Neural cell (in vitro differentiated cells): ENCODE results near the gene MTHFD1L. TPM values are rescaled to one million over a fixed set of nuclear protein-coding genes. Genes with fewer than 3 reads are reported as not detected.

Source experiments
- H2AFZ ChIP-seq: fragments of 200-600, 300-800 bp; sonication (generic), shearing (Covaris generic); 2 replicates; pipeline ENCODE4 v1.6.0; 2014; ENCODE audit warnings: low read depth, mild to moderate bottlenecking, antibody characterized with exemption, low read length, moderate library complexity
- H3F3A ChIP-seq: fragments of 200-600 bp; shearing (Covaris generic); 2 replicates; pipeline ENCODE4 v1.6.1; 2016; ENCODE audit warnings: mild to moderate bottlenecking, moderate library complexity, mixed read lengths, antibody characterized with exemption, low read length; ENCODE audit not compliant: insufficient read depth, poor library complexity, severe bottlenecking
- H3K27ac ChIP-seq: fragments of 200-600, 300-800 bp; sonication (generic), shearing (Covaris generic); 2 replicates; pipeline ENCODE4 v1.5.1; 2014; ENCODE audit warnings: mild to moderate bottlenecking, low read length, moderate library complexity
- H3K27me3 ChIP-seq: fragments of 300-800, 200-600 bp; sonication (generic), shearing (Covaris generic); 2 replicates; pipeline ENCODE4 v1.6.0; 2014; ENCODE audit warnings: mild to moderate bottlenecking, low read depth, low read length, moderate library complexity; ENCODE audit not compliant: insufficient read depth
- H3K36me3 ChIP-seq: fragments of 300-800, 200-600 bp; sonication (generic), shearing (Covaris generic); 2 replicates; pipeline ENCODE4 v1.5.1; 2014; ENCODE audit warnings: mild to moderate bottlenecking, antibody characterized with exemption, low read length, moderate library complexity; ENCODE audit not compliant: insufficient read depth
- H3K4me2 ChIP-seq: fragments of 300-800, 200-600 bp; sonication (generic), shearing (Covaris generic); 2 replicates; pipeline ENCODE4 v1.6.0; 2014; ENCODE audit warnings: mild to moderate bottlenecking, low read length
- H3K4me3 ChIP-seq: fragments of 300-800, 200-600 bp; sonication (generic), shearing (Covaris generic); 2 replicates; pipeline ENCODE4 v1.5.1; 2014; ENCODE audit warnings: mild to moderate bottlenecking, low read length, moderate library complexity
- H3K79me2 ChIP-seq: fragments of 200-600 bp; shearing (Covaris generic); replicated peaks from 2 replicates; pipeline ENCODE4 v1.6.0; 2014; ENCODE audit warnings: mild to moderate bottlenecking, low read length, moderate library complexity; ENCODE audit not compliant: insufficient read depth
- H3K9ac ChIP-seq: fragments of 300-800, 200-600 bp; sonication (generic), shearing (Covaris generic); 2 replicates; pipeline ENCODE4 v1.6.1; 2016; ENCODE audit warnings: mild to moderate bottlenecking, low read length, mixed read lengths
- H3K9me2 ChIP-seq: fragments of 200-600 bp; shearing (Covaris generic); 2 replicates; pipeline ENCODE4 v1.6.1; 2016; ENCODE audit warnings: mild to moderate bottlenecking, low read length, mixed read lengths; ENCODE audit not compliant: insufficient read depth
- H3K9me3 ChIP-seq: fragments of 200-600, 300-800 bp; sonication (generic), shearing (Covaris generic); 2 replicates; pipeline ENCODE4 v1.6.1; 2016; ENCODE audit warnings: mild to moderate bottlenecking, mixed run types, low read length, moderate library complexity, mixed read lengths
- H4K20me1 ChIP-seq: fragments of 200-600 bp; shearing (Covaris generic); 2 replicates; pipeline ENCODE4 v1.6.1; 2016; ENCODE audit warnings: mild to moderate bottlenecking, mixed run types; ENCODE audit not compliant: insufficient read depth
- EP300 ChIP-seq: fragments of 450-650 bp; conservative IDR thresholded peaks from 2 replicates; pipeline ENCODE4 v1.6.1; 2014; ENCODE audit warnings: antibody characterized with exemption, mild to moderate bottlenecking, moderate library complexity; ENCODE audit not compliant: poor library complexity, severe bottlenecking
- EZH2 ChIP-seq: fragments of 200-600, 300-800 bp; shearing (Covaris generic), sonication (generic); IDR thresholded peaks from 2 replicates; pipeline ENCODE4 v1.6.1; 2014; ENCODE audit warnings: antibody characterized with exemption, low read length, borderline replicate concordance, mild to moderate bottlenecking; ENCODE audit not compliant: insufficient read depth, poor library complexity, severe bottlenecking
- MXI1 ChIP-seq: fragments of 450-650 bp; conservative IDR thresholded peaks from 2 replicates; pipeline ENCODE4 v1.6.1; 2014; ENCODE audit warnings: antibody characterized with exemption, mild to moderate bottlenecking; ENCODE audit not compliant: poor library complexity, severe bottlenecking
- POLR2AphosphoS5 ChIP-seq: IDR thresholded peaks from 2 replicates; pipeline ENCODE4 v1.6.1; 2012
- RAD21 ChIP-seq: fragments of 450-650 bp; conservative IDR thresholded peaks from 2 replicates; pipeline ENCODE4 v1.6.1; 2014; ENCODE audit warnings: antibody characterized with exemption, mild to moderate bottlenecking, moderate library complexity
- REST ChIP-seq: IDR thresholded peaks from 2 replicates; pipeline ENCODE4 v1.6.1; 2012; ENCODE audit warnings: borderline replicate concordance
- SMC3 ChIP-seq: fragments of 450-650 bp; conservative IDR thresholded peaks from 2 replicates; pipeline ENCODE4 v1.6.1; 2014; ENCODE audit warnings: antibody characterized with exemption, mild to moderate bottlenecking, moderate library complexity; ENCODE audit not compliant: poor library complexity
- TAF1 ChIP-seq: IDR thresholded peaks from 2 replicates; pipeline ENCODE4 v1.6.1; 2012; ENCODE audit warnings: low read depth
- polyA plus RNA-seq: library from polyadenylated mRNA; depleted of rRNA; stranded (reverse); fragments of >200 nt; gene quantifications from 2 replicates; pipeline ENCODE4 v1.2.3, GENCODE V29; 2014
- TF ChIP-seq, protein P1 (sequence below): fragments of 450-650 bp; IDR thresholded peaks from 2 replicates; pipeline ENCODE4 v1.5.1; 2014; ENCODE audit warnings: antibody characterized with exemption, mild to moderate bottlenecking, moderate library complexity; ENCODE audit not compliant: poor library complexity, severe bottlenecking

Gene MTHFD1L
- polyA plus RNA-seq, 1 donor from 2014 or later: 6.3 TPM

DNA sequence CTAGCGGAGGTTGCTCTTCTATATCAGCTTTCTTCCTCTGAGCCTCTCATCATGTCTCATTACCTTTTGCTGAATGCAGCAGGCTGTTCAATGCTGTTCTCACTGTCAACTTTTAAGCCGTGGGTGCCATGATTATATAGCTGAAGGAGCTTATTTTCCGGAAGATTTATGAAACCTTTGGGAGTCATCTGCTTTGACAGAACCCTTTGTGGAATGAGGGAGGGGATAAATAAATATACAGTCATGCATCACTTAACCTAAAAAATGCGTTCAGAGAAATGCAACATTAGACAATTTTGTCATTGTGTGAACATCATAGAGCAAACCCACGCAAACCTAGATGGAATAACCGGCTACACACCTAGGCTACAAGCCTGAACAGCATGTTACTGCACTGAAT, 272.0 kb downstream of the MTHFD1L start:
- Histone ChIP-seq H3K4me2 (no peak overlapping the region), H3K4me3 (peak overlapping the region; percentile 8), H3K36me3 (no peaks in the 10 kb centered on the region), H3K9ac (no peak overlapping the region), H3K27ac (peak overlapping the region; percentile 53), H3K79me2 (no peaks in the 10 kb centered on the region), H3F3A (no peaks in the 10 kb centered on the region), H3K9me2 (no peaks in the 10 kb centered on the region), H3K27me3 (no peaks in the 10 kb centered on the region), H3K9me3 (no peaks in the 10 kb centered on the region), H2AFZ (no peak overlapping the region), H4K20me1 (no peaks in the 10 kb centered on the region)
- TF ChIP-seq REST (no peak), RAD21 (no peak), TAF1 (no peak), MXI1 (no peak), POLR2AphosphoS5 (peak; percentile 31), EZH2 (no peak), EP300 (peak; percentile 68), SMC3 (no peak)
- TF ChIP-seq, protein P1, sequence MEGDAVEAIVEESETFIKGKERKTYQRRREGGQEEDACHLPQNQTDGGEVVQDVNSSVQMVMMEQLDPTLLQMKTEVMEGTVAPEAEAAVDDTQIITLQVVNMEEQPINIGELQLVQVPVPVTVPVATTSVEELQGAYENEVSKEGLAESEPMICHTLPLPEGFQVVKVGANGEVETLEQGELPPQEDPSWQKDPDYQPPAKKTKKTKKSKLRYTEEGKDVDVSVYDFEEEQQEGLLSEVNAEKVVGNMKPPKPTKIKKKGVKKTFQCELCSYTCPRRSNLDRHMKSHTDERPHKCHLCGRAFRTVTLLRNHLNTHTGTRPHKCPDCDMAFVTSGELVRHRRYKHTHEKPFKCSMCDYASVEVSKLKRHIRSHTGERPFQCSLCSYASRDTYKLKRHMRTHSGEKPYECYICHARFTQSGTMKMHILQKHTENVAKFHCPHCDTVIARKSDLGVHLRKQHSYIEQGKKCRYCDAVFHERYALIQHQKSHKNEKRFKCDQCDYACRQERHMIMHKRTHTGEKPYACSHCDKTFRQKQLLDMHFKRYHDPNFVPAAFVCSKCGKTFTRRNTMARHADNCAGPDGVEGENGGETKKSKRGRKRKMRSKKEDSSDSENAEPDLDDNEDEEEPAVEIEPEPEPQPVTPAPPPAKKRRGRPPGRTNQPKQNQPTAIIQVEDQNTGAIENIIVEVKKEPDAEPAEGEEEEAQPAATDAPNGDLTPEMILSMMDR: no peak

GRCh38 chr6:151139524-151139923, 274.0 kb downstream of the MTHFD1L start:
- Histone ChIP-seq H3K4me3 (no peak overlapping the region), H3K9ac (no peak overlapping the region), H3K4me2 (no peak overlapping the region), H3F3A (no peaks in the 10 kb centered on the region), H2AFZ (no peak overlapping the region), H3K79me2 (no peaks in the 10 kb centered on the region), H3K9me3 (no peaks in the 10 kb centered on the region), H3K36me3 (no peaks in the 10 kb centered on the region), H4K20me1 (no peaks in the 10 kb centered on the region), H3K27ac (no peak overlapping the region), H3K9me2 (no peaks in the 10 kb centered on the region), H3K27me3 (no peaks in the 10 kb centered on the region)
- TF ChIP-seq EP300 (no peak), POLR2AphosphoS5 (no peak), MXI1 (no peak), EZH2 (no peak), TAF1 (no peak), SMC3 (no peak), RAD21 (no peak), REST (no peak)
- TF ChIP-seq, protein P1: no peak
